HEK293 (cell line): ENCODE data around the gene PKMYT1.

Experiments used
- CTCF ChIA-PET: fragments of 350-600 bp; formaldehyde crosslinking; extraction: SDS; loops from one replicate; lab custom pipeline; 2021; ENCODE audit warnings: antibody characterized with exemption; lab: Yijun Ruan, JAX
- POLR2A ChIA-PET: fragments of 300-600 bp; formaldehyde crosslinking; extraction: SDS; loops from one replicate; lab custom pipeline; 2020; ENCODE audit warnings: antibody characterized with exemption, inconsistent platforms; lab: Yijun Ruan, JAX
- H3K27ac ChIP-seq: fragments of 200-500 bp; sonication (Bioruptor generic); 2 replicates; pipeline ENCODE4 v1.5.1; 2014; ENCODE audit warnings: low read depth, low read length, control low read depth, inconsistent platforms; ENCODE audit errors: extremely low read depth
- H3K36me3 ChIP-seq, 2 experiments: fragments of 200-500 bp in 1 of 2; sonication (Bioruptor generic) in 1 of 2; 1 replicate in 1 of 2; 2 replicates in 1 of 2; pipeline ENCODE4 v1.5.1; 2014 to 2017; ENCODE audit warnings: inconsistent platforms in 2 of 2, low read length in 2 of 2; ENCODE audit not compliant: control insufficient read depth in 2 of 2, insufficient read depth in 1 of 2
- H3K4me1 ChIP-seq: fragments of 200-500 bp; sonication (Bioruptor generic); 2 replicates; pipeline ENCODE4 v1.5.1; 2014; ENCODE audit warnings: mild to moderate bottlenecking, low read length, inconsistent platforms; ENCODE audit not compliant: control insufficient read depth, insufficient read depth
- H3K4me3 ChIP-seq: 2 replicates; pipeline ENCODE4 v1.5.1; 2011; ENCODE audit warnings: low read depth, mild to moderate bottlenecking, control low read depth, low read length, moderate library complexity
- H3K9me3 ChIP-seq: fragments of 200-500 bp; sonication (Bioruptor generic); 2 replicates; pipeline ENCODE4 v1.5.1; 2014; ENCODE audit warnings: low read depth, low read length, inconsistent platforms; ENCODE audit not compliant: control insufficient read depth, insufficient read depth
- BCL11A ChIP-seq: fragments of 450-650 bp; formaldehyde crosslinking; IDR thresholded peaks from 2 replicates; pipeline ENCODE4 v1.5.1; 2016; ENCODE audit warnings: low read depth, missing biosample characterization, missing genetic modification characterization
- KLF10 ChIP-seq: fragments of 450-650 bp; IDR thresholded peaks from 2 replicates; pipeline ENCODE4 v1.5.1; 2018; ENCODE audit warnings: missing biosample characterization, mild to moderate bottlenecking, missing genetic modification characterization
- ZBTB48 ChIP-seq: fragments of 450-650 bp; formaldehyde crosslinking; IDR thresholded peaks from 2 replicates; pipeline ENCODE4 v1.5.1; 2016; ENCODE audit warnings: missing biosample characterization, missing genetic modification characterization
- ZBTB7A ChIP-seq: fragments of 450-650 bp; formaldehyde crosslinking; IDR thresholded peaks from 2 replicates; pipeline ENCODE4 v1.5.1; 2016; ENCODE audit warnings: low read depth, missing biosample characterization, missing genetic modification characterization
- ZEB2 ChIP-seq: fragments of 450-650 bp; formaldehyde crosslinking; IDR thresholded peaks from 2 replicates; pipeline ENCODE4 v1.5.1; 2016; ENCODE audit warnings: missing biosample characterization, missing genetic modification characterization
- ZNF169 ChIP-seq: fragments of 450-650 bp; formaldehyde crosslinking; IDR thresholded peaks from 2 replicates; pipeline ENCODE4 v1.5.1; 2016; ENCODE audit warnings: missing biosample characterization, missing genetic modification characterization
- ZNF202 ChIP-seq: fragments of 450-650 bp; formaldehyde crosslinking; IDR thresholded peaks from 2 replicates; pipeline ENCODE4 v1.5.1; 2016; ENCODE audit warnings: missing biosample characterization, missing genetic modification characterization, borderline replicate concordance
- ZNF24 ChIP-seq: fragments of 450-650 bp; formaldehyde crosslinking; IDR thresholded peaks from 2 replicates; pipeline ENCODE4 v1.5.1; 2016; ENCODE audit warnings: missing biosample characterization, missing genetic modification characterization
- ZNF292 ChIP-seq: fragments of 450-650 bp; formaldehyde crosslinking; IDR thresholded peaks from 2 replicates; pipeline ENCODE4 v1.5.1; 2016; ENCODE audit warnings: low read depth, missing biosample characterization, missing genetic modification characterization, borderline replicate concordance
- ZNF449 ChIP-seq: fragments of 450-650 bp; formaldehyde crosslinking; IDR thresholded peaks from 2 replicates; pipeline ENCODE4 v1.5.1; 2017; ENCODE audit warnings: missing biosample characterization, mild to moderate bottlenecking, missing genetic modification characterization, moderate library complexity
- ZNF48 ChIP-seq: fragments of 450-650 bp; formaldehyde crosslinking; IDR thresholded peaks from 2 replicates; pipeline ENCODE4 v1.5.1; 2016; ENCODE audit warnings: missing biosample characterization, missing genetic modification characterization
- ZNF513 ChIP-seq: fragments of 450-650 bp; IDR thresholded peaks from 2 replicates; pipeline ENCODE4 v1.5.1; 2018; ENCODE audit warnings: missing biosample characterization, missing genetic modification characterization
- ZNF521 ChIP-seq: fragments of 450-650 bp; formaldehyde crosslinking; IDR thresholded peaks from 2 replicates; pipeline ENCODE4 v1.5.1; 2017; ENCODE audit warnings: missing biosample characterization, mild to moderate bottlenecking, missing genetic modification characterization
- ZNF530 ChIP-seq: fragments of 450-650 bp; formaldehyde crosslinking; IDR thresholded peaks from 2 replicates; pipeline ENCODE4 v1.5.1; 2016; ENCODE audit warnings: low read depth, missing biosample characterization, missing genetic modification characterization
- ZNF548 ChIP-seq: fragments of 450-650 bp; formaldehyde crosslinking; IDR thresholded peaks from 2 replicates; pipeline ENCODE4 v1.5.1; 2016; ENCODE audit warnings: missing biosample characterization, missing genetic modification characterization
- ZNF580 ChIP-seq: fragments of 450-650 bp; formaldehyde crosslinking; IDR thresholded peaks from 2 replicates; pipeline ENCODE4 v1.5.1; 2016; ENCODE audit warnings: missing biosample characterization, missing genetic modification characterization
- ZNF623 ChIP-seq: fragments of 450-650 bp; formaldehyde crosslinking; IDR thresholded peaks from 2 replicates; pipeline ENCODE4 v1.5.1; 2016; ENCODE audit warnings: missing biosample characterization, missing genetic modification characterization
- ZNF624 ChIP-seq: fragments of 450-650 bp; formaldehyde crosslinking; IDR thresholded peaks from 2 replicates; pipeline ENCODE4 v1.5.1; 2017; ENCODE audit warnings: missing biosample characterization, missing genetic modification characterization
- ZNF658 ChIP-seq: fragments of 450-650 bp; formaldehyde crosslinking; IDR thresholded peaks from 2 replicates; pipeline ENCODE4; 2016; ENCODE audit warnings: missing biosample characterization, missing genetic modification characterization
- ZNF660 ChIP-seq: fragments of 450-650 bp; IDR thresholded peaks from 2 replicates; pipeline ENCODE4 v1.5.1; 2018; ENCODE audit warnings: missing biosample characterization, mild to moderate bottlenecking, missing genetic modification characterization
- ZNF747 ChIP-seq: fragments of 450-650 bp; formaldehyde crosslinking; IDR thresholded peaks from 2 replicates; pipeline ENCODE4 v1.5.1; 2016; ENCODE audit warnings: missing biosample characterization, missing genetic modification characterization
- ZNF76 ChIP-seq: fragments of 450-650 bp; formaldehyde crosslinking; IDR thresholded peaks from 2 replicates; pipeline ENCODE4; 2016; ENCODE audit warnings: low read depth, missing biosample characterization, missing genetic modification characterization, borderline replicate concordance
- ZNF777 ChIP-seq: fragments of 450-650 bp; formaldehyde crosslinking; IDR thresholded peaks from 2 replicates; pipeline ENCODE4 v1.5.1; 2017; ENCODE audit warnings: missing biosample characterization, missing genetic modification characterization, borderline replicate concordance
- ZNF837 ChIP-seq: fragments of 450-650 bp; formaldehyde crosslinking; IDR thresholded peaks from 2 replicates; pipeline ENCODE4 v1.5.1; 2016; ENCODE audit warnings: missing biosample characterization, missing genetic modification characterization
- TF ChIP-seq, protein P1 (sequence below): fragments of 450-650 bp; formaldehyde crosslinking; IDR thresholded peaks from 2 replicates; pipeline ENCODE4 v1.5.1; 2016; ENCODE audit warnings: missing biosample characterization, missing genetic modification characterization
- TF ChIP-seq, protein P2 (sequence below): fragments of 450-650 bp; formaldehyde crosslinking; IDR thresholded peaks from 2 replicates; pipeline ENCODE4; 2016; ENCODE audit warnings: missing biosample characterization, missing genetic modification characterization
- TF ChIP-seq, protein P3 (sequence below): fragments of 450-650 bp; formaldehyde crosslinking; IDR thresholded peaks from 2 replicates; pipeline ENCODE4 v1.5.1; 2016; ENCODE audit warnings: missing biosample characterization, missing genetic modification characterization
- TF ChIP-seq, protein P4 (sequence below): fragments of 450-650 bp; formaldehyde crosslinking; optimal IDR thresholded peaks from 2 replicates; pipeline ENCODE3; 2016; ENCODE audit warnings: missing biosample characterization, mild to moderate bottlenecking, missing genetic modification characterization

Gene PKMYT1

GRCh38 chr16:2964475-2965336, 15.5 kb downstream of the PKMYT1 start:
- POLR2A ChIA-PET, result interaction anchor here (0.6 to 2.7 kb wide), 12 partner anchors 11 to 186 kb away, joined by 3 to 25 read pairs (median 4); partner anchors contain the start of genes FLYWCH1, FLYWCH2, HCFC1R1 and PKMYT1
- H3K9me3 ChIP-seq, result no peaks in the 10 kb centered on the region
- H3K27ac ChIP-seq, result peak overlapping the region; percentile 12; the same call in 1 of the 2 replicates
- CTCF ChIA-PET, result interaction anchor here (0.6 to 1.0 kb wide), 4 partner anchors 23 to 1972 kb away, joined by 3 to 4 read pairs (median 3); no protein-coding TSS in a partner anchor
- H3K4me1 ChIP-seq, result peaks cover 6% of the 10 kb centered on the region
- H3K4me3 ChIP-seq, result peak overlapping the region; percentile 37
- H3K36me3 ChIP-seq, result no peaks in the 10 kb centered on the region
- TF ChIP-seq ZNF658 (tag by site-specific recombination) (no peak), ZNF48 (tag by site-specific recombination) (no peak), ZBTB7A (peak; percentile 77), ZNF624 (tag by site-specific recombination) (no peak), ZNF202 (tag by site-specific recombination) (no peak), ZNF747 (tag by site-specific recombination) (no peak), ZNF513 (tag by site-specific recombination) (peak; percentile 75), ZNF24 (tag by site-specific recombination) (no peak), ZNF521 (no peak), ZNF530 (no peak), ZNF660 (no peak), ZNF76 (0 out of 2 replicates have a peak, but pooled peaks have one; percentile 11), ZNF837 (tag by site-specific recombination) (no peak), ZNF580 (tag by site-specific recombination) (no peak), ZNF548 (tag by site-specific recombination) (no peak), BCL11A (peak; percentile 54), ZNF449 (tag by site-specific recombination) (peak; percentile 61), ZEB2 (tag by site-specific recombination) (peak; percentile 74), ZNF777 (tag by site-specific recombination) (no peak), ZNF169 (tag by site-specific recombination) (no peak), ZNF623 (tag by site-specific recombination) (no peak), ZNF292 (no peak), ZBTB48 (tag by site-specific recombination) (0 out of 2 replicates have a peak, but pooled peaks have one; percentile 12), KLF10 (tag by site-specific recombination) (peak; percentile 81)
- TF ChIP-seq, protein P1, sequence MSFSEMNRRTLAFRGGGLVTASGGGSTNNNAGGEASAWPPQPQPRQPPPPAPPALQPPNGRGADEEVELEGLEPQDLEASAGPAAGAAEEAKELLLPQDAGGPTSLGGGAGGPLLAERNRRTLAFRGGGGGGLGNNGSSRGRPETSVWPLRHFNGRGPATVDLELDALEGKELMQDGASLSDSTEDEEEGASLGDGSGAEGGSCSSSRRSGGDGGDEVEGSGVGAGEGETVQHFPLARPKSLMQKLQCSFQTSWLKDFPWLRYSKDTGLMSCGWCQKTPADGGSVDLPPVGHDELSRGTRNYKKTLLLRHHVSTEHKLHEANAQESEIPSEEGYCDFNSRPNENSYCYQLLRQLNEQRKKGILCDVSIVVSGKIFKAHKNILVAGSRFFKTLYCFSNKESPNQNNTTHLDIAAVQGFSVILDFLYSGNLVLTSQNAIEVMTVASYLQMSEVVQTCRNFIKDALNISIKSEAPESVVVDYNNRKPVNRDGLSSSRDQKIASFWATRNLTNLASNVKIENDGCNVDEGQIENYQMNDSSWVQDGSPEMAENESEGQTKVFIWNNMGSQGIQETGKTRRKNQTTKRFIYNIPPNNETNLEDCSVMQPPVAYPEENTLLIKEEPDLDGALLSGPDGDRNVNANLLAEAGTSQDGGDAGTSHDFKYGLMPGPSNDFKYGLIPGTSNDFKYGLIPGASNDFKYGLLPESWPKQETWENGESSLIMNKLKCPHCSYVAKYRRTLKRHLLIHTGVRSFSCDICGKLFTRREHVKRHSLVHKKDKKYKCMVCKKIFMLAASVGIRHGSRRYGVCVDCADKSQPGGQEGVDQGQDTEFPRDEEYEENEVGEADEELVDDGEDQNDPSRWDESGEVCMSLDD (tag by site-specific recombination), result no peak
- TF ChIP-seq, protein P2, sequence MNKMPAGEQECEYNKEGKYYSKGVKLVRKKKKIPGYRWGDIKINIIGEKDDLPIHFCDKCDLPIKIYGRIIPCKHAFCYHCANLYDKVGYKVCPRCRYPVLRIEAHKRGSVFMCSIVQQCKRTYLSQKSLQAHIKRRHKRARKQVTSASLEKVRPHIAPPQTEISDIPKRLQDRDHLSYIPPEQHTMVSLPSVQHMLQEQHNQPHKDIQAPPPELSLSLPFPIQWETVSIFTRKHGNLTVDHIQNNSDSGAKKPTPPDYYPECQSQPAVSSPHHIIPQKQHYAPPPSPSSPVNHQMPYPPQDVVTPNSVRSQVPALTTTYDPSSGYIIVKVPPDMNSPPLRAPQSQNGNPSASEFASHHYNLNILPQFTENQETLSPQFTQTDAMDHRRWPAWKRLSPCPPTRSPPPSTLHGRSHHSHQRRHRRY (tag by site-specific recombination), result 0 out of 2 replicates have a peak, but pooled peaks have one; percentile 58
- TF ChIP-seq, protein P3, sequence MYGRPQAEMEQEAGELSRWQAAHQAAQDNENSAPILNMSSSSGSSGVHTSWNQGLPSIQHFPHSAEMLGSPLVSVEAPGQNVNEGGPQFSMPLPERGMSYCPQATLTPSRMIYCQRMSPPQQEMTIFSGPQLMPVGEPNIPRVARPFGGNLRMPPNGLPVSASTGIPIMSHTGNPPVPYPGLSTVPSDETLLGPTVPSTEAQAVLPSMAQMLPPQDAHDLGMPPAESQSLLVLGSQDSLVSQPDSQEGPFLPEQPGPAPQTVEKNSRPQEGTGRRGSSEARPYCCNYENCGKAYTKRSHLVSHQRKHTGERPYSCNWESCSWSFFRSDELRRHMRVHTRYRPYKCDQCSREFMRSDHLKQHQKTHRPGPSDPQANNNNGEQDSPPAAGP (tag by site-specific recombination), result peak; percentile 55
- TF ChIP-seq, protein P4, sequence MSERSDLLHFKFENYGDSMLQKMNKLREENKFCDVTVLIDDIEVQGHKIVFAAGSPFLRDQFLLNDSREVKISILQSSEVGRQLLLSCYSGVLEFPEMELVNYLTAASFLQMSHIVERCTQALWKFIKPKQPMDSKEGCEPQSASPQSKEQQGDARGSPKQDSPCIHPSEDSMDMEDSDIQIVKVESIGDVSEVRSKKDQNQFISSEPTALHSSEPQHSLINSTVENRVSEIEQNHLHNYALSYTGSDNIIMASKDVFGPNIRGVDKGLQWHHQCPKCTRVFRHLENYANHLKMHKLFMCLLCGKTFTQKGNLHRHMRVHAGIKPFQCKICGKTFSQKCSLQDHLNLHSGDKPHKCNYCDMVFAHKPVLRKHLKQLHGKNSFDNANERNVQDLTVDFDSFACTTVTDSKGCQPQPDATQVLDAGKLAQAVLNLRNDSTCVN (tag by site-specific recombination), result peak; percentile 80
